ENCODE results near the gene NID1. TPM values are rescaled to one million over a fixed set of nuclear protein-coding genes. Genes with fewer than 3 reads are reported as not detected.

Gene NID1
- total and polyA plus RNA-seq, 2 donors (not counting 3 experiments of a cell fraction or from before 2014, with no cell fraction given), result 87.0 to 109 TPM

- Histone ChIP-seq H3K27ac (ENCODE audit: insufficient read depth, low read depth, low read length) (no peak overlapping the region), H3K36me3 (ENCODE audit: control insufficient read depth in 2 of 2, extremely low read depth in 1 of 2, insufficient read depth in 2 of 2, low read length in 2 of 2) (peaks cover 0 to 28% of the 10 kb centered on the region in 2 experiments), H3K4me2 (ENCODE audit: insufficient read depth, low read length) (no peak overlapping the region), H3K4me3 (replicated peaks in 1 of 3; ENCODE audit: insufficient read depth in 1 of 3, low read depth in 1 of 3, low read length in 3 of 3) (no peak overlapping the region), H3K27me3 (ENCODE audit: control insufficient read depth in 2 of 2, insufficient read depth in 2 of 2, low read length in 2 of 2) (no peaks in the 10 kb centered on the region), H2AFZ (ENCODE audit: low read depth, low read length) (no peak overlapping the region), H3K4me1 (ENCODE audit: control insufficient read depth, extremely low read depth, insufficient read depth, low read length) (no peaks in the 10 kb centered on the region), H4K20me1 (replicated peaks; ENCODE audit: control insufficient read depth, extremely low read depth, insufficient read depth, low read length) (no peaks in the 10 kb centered on the region), H3K9ac (replicated peaks; ENCODE audit: extremely low read depth, insufficient read depth, low read length) (no peak overlapping the region), H3K9me3 (replicated peaks; ENCODE audit: control insufficient read depth, insufficient read depth, low read length) (no peaks in the 10 kb centered on the region), H3K79me2 (ENCODE audit: control insufficient read depth, insufficient read depth, low read length) (no peaks in the 10 kb centered on the region), H3K9me1 (replicated peaks; ENCODE audit: control insufficient read depth, extremely low read depth, insufficient read depth, low read length) (no peaks in the 10 kb centered on the region)
- DNase-seq (ENCODE audit: low read depth, low spot score), result no peak
- FAIRE-seq, result no peak
- CTCF ChIA-PET, result no interaction called here
- POLR2A ChIA-PET, result no interaction called here
- intact Hi-C loops (cut with micrococcal nuclease), result no loop called here
- dilution Hi-C loops (cut with MboI; ENCODE audit: extremely low pct_ligation_motif_present, low sequenced_read_pairs), result no loop called here
- TF ChIP-seq EZH2 (IDR thresholded peaks at IDR 0.05; ENCODE audit: borderline replicate concordance, low read depth, low read length, severe bottlenecking) (no peak), FOS (IDR thresholded peaks at IDR 0.05; ENCODE audit: borderline replicate concordance, insufficient read depth, low read length) (no peak), POLR2A (IDR thresholded peaks at IDR 0.05; ENCODE audit: low read depth, low read length) (no peak), POLR2AphosphoS5 (IDR thresholded peaks at IDR 0.05; ENCODE audit: insufficient read depth, low read depth, low read length) (no peak), GATA2 (IDR thresholded peaks at IDR 0.05; ENCODE audit: insufficient read depth, insufficient read length, low read depth, low read length) (no peak), MYC (IDR thresholded peaks at IDR 0.05; ENCODE audit: low read depth, low read length) (no peak), JUN (IDR thresholded peaks at IDR 0.05; ENCODE audit: borderline replicate concordance, insufficient read depth, insufficient read length, low read depth) (no peak)
- no TSS peak for BruUV-seq (replicated peaks)
These were observed 31.6 kb downstream of the NID1 start for GRCh38 chr1:236033336-236033735.

- Histone ChIP-seq H3K36me3 (ENCODE audit: control insufficient read depth in 2 of 2, extremely low read depth in 1 of 2, insufficient read depth in 2 of 2, low read length in 2 of 2) (peaks cover 8 to 26% of the 10 kb centered on the region in 2 experiments), H3K4me3 (replicated peaks in 1 of 3; ENCODE audit: insufficient read depth in 1 of 3, low read depth in 1 of 3, low read length in 3 of 3) (no peak overlapping the region), H3K4me1 (ENCODE audit: control insufficient read depth, extremely low read depth, insufficient read depth, low read length) (no peaks in the 10 kb centered on the region), H3K27me3 (ENCODE audit: control insufficient read depth in 2 of 2, insufficient read depth in 2 of 2, low read length in 2 of 2) (no peaks in the 10 kb centered on the region), H4K20me1 (replicated peaks; ENCODE audit: control insufficient read depth, extremely low read depth, insufficient read depth, low read length) (no peaks in the 10 kb centered on the region), H3K9me1 (replicated peaks; ENCODE audit: control insufficient read depth, extremely low read depth, insufficient read depth, low read length) (no peaks in the 10 kb centered on the region), H3K27ac (ENCODE audit: insufficient read depth, low read depth, low read length) (no peak overlapping the region), H3K79me2 (ENCODE audit: control insufficient read depth, insufficient read depth, low read length) (no peaks in the 10 kb centered on the region), H3K4me2 (ENCODE audit: insufficient read depth, low read length) (no peak overlapping the region), H3K9me3 (replicated peaks; ENCODE audit: control insufficient read depth, insufficient read depth, low read length) (no peaks in the 10 kb centered on the region), H2AFZ (ENCODE audit: low read depth, low read length) (no peak overlapping the region), H3K9ac (replicated peaks; ENCODE audit: extremely low read depth, insufficient read depth, low read length) (no peak overlapping the region)
- dilution Hi-C loops (cut with MboI; ENCODE audit: extremely low pct_ligation_motif_present, low sequenced_read_pairs), result no loop called here
- DNase-seq (ENCODE audit: low read depth, low spot score), result no peak
- POLR2A ChIA-PET, result no interaction called here
- TF ChIP-seq MYC (IDR thresholded peaks at IDR 0.05; ENCODE audit: low read depth, low read length) (no peak), GATA2 (IDR thresholded peaks at IDR 0.05; ENCODE audit: insufficient read depth, insufficient read length, low read depth, low read length) (no peak), FOS (IDR thresholded peaks at IDR 0.05; ENCODE audit: borderline replicate concordance, insufficient read depth, low read length) (no peak), POLR2A (IDR thresholded peaks at IDR 0.05; ENCODE audit: low read depth, low read length) (no peak), JUN (IDR thresholded peaks at IDR 0.05; ENCODE audit: borderline replicate concordance, insufficient read depth, insufficient read length, low read depth) (no peak), POLR2AphosphoS5 (IDR thresholded peaks at IDR 0.05; ENCODE audit: insufficient read depth, low read depth, low read length) (no peak)
- no peak for FAIRE-seq
- BruUV-seq (replicated peaks), result no TSS peak
- CTCF ChIA-PET, result interaction anchor here (0.9 kb wide), 1 partner anchor 59 kb away, joined by 3 read pairs; no protein-coding TSS in a partner anchor
- intact Hi-C loops (cut with micrococcal nuclease), result no loop called here
These were observed 34.4 kb downstream of the NID1 start for GRCh38 chr1:236030534-236030933.

All from endothelial cell of umbilical vein (primary cell).